B cell (primary cell): ENCODE data around the gene ATP8A2.

Experiments
- EZH2 ChIP-seq: IDR thresholded peaks from 2 replicates; pipeline ENCODE4 v1.6.1; 2012; ENCODE audit warnings: borderline replicate concordance, low read depth, mild to moderate bottlenecking, moderate library complexity, low read length; ENCODE audit not compliant: insufficient read depth, poor library complexity, severe bottlenecking
- TF ChIP-seq, protein P1 (sequence below): fragments of 200-600 bp; IDR thresholded peaks from one replicate; pipeline ENCODE4 v1.8.0; 2022; ENCODE audit warnings: antibody characterized with exemption, mild to moderate bottlenecking

DNA sequence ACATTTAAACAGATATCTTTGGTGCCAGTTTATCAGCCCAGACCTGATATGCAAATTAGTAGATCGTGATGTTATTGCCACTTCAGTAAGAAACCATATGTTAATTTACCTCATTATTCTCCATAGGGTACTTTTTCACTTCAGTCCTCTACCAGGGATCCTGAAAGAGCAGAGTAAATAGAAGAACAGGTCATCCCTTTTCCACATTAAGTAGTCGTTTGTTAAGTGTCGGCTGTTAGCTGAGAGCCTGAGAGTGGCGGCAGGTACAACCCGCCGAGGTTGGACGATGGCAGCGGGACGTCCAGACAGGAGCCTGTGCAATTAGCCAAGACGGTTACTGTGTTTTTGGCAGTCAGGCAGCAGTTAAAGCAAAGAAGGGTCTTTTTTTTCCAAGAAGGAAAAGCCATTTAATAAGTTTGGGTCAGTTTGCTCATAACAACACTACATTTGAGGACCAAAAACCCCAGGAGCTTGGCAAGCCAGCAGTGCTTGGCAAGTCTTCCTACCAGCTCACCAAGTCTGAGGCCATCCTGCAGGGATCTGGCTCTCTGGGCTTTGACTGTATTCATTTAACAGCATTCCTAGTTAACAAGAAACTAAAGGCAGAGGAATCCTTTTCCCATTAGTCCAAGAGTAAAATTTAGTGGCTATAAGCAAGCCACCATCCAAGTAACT, 448.2 kb downstream of the ATP8A2 start:
- TF ChIP-seq, protein P1, sequence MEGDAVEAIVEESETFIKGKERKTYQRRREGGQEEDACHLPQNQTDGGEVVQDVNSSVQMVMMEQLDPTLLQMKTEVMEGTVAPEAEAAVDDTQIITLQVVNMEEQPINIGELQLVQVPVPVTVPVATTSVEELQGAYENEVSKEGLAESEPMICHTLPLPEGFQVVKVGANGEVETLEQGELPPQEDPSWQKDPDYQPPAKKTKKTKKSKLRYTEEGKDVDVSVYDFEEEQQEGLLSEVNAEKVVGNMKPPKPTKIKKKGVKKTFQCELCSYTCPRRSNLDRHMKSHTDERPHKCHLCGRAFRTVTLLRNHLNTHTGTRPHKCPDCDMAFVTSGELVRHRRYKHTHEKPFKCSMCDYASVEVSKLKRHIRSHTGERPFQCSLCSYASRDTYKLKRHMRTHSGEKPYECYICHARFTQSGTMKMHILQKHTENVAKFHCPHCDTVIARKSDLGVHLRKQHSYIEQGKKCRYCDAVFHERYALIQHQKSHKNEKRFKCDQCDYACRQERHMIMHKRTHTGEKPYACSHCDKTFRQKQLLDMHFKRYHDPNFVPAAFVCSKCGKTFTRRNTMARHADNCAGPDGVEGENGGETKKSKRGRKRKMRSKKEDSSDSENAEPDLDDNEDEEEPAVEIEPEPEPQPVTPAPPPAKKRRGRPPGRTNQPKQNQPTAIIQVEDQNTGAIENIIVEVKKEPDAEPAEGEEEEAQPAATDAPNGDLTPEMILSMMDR, result no peak
- no peak for TF ChIP-seq EZH2
